Measurements from ENCODE around the gene RTN4RL2. TPM values are rescaled to one million over a fixed set of nuclear protein-coding genes. Genes with fewer than 3 reads are reported as not detected.

RTN4RL2 gene
- total RNA-seq, 1 donor from 2014 or later = 0.07 TPM

- DNase-seq (ENCODE audit: low read depth, low spot score) = peak; percentile 62
Measured at GRCh38 chr11:57499413-57499982, 39.2 kb downstream of the RTN4RL2 start.

GRCh38 chr11:57499983-57500461 lies 39.7 kb downstream of the RTN4RL2 start:
- no peak for DNase-seq (ENCODE audit: low read depth, low spot score)

DNA sequence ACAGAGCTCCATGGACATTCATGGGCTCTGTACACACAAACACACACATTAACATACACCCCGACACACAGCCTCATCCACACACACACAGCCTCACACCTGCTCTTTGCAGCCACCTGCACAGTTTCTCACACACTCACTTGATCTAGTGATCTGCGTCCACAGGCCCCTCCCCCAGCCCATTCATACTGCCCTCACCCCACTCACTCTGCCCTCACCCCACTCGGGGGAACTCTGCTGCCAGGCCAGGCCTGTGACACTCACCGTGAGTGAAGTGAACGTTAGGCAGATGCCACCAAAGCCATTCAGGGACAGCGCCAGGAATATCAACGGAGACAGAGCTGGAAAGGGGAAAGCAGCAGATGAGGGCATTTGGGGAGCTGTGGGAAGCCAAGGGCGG lies 40.2 kb downstream of the RTN4RL2 start:
- DNase-seq (ENCODE audit: low read depth, low spot score) = no peak

- DNase-seq (ENCODE audit: low read depth, low spot score) = no peak
Measured at GRCh38 chr11:57500926-57501325, 40.6 kb downstream of the RTN4RL2 start.

DNA sequence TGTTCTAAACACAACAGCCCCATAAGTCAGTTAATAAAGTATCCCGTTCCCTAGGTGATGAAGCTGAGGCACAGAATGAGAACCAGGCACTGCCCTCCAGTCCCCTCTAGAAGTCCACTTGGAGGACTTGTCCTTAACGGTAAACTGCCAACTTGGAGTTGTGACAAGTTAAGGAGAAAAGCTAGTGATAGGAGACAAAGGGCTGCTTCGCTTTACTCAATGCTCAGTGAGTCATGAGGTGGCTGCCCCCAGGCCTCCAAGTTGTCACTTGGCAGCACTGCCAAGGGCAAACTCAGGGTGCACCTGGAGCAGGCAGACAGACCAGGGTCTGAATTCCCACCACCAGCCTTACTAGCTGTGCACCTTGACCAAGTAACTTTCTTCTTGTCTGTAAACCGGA lies 41.6 kb downstream of the RTN4RL2 start:
- no peak for DNase-seq (ENCODE audit: low read depth, low spot score)

GRCh38 chr11:57502376-57502775 lies 42.0 kb downstream of the RTN4RL2 start:
- no peak for DNase-seq (ENCODE audit: low read depth, low spot score)

- DNase-seq (ENCODE audit: low read depth, low spot score) = no peak
Measured at GRCh38 chr11:57502870-57503269, 42.5 kb downstream of the RTN4RL2 start.

DNA sequence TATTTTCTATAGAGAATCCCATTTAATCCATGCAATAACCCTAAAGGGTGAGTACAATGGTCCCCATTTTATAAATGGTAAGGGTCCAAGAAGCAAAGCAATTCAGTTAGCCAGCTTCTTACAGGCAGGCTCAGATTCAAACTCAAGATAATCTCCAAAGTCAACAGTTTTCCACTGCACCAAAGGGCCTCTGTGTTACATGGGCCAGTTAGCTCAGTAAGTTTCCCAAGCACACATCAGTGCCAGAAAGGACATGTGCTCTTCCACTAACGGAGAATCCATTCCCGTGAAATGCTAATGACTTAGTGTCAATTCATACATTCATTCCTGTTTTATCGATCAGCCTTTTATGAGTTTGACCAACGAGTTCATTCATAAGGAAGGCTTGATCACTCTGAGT lies 44.2 kb downstream of the RTN4RL2 start:
- no peak for DNase-seq (ENCODE audit: low read depth, low spot score)

- no peak for DNase-seq (ENCODE audit: low read depth, low spot score)
Measured at GRCh38 chr11:57506522-57506921, 46.2 kb downstream of the RTN4RL2 start.

DNA sequence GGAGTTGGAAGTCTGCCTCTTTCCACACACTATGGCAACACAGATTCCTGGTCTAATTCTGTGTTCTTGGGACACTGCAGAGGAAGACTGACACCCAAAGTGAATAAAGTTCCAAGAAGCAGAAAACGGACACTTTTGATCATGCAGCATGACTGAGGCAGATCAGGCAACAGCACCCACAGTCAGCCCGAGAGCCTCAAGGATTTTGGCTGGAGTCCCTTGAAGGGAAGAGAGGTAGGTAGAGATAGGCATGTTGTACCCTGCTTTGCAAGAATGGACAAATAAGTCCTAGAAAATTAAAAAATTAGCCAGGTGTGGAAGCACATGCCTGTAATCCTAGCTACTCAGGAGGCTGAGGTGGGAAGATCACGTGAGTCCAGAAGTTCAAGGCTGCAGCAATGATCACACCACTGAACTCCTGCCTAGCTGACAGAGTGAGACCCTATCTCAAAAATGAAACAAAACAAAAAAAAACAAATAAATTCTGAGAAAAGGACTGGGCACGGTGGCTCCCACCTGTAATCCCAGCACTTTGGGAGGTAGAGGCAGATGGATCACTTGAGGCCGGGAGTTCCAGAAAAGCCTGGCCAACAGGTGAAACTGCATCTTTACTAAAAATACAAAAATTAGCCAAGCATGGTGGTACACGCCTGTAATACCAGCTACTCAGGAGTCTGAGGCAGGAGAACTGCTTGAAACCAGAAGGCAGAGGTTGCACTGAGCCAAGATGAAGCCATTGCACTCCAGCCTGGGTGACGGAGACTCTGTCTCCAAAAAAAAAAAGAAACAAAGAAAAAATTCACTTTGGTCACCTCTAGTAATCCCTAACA lies 48.2 kb downstream of the RTN4RL2 start:
- no peak for DNase-seq (ENCODE audit: low read depth, low spot score)

DNA sequence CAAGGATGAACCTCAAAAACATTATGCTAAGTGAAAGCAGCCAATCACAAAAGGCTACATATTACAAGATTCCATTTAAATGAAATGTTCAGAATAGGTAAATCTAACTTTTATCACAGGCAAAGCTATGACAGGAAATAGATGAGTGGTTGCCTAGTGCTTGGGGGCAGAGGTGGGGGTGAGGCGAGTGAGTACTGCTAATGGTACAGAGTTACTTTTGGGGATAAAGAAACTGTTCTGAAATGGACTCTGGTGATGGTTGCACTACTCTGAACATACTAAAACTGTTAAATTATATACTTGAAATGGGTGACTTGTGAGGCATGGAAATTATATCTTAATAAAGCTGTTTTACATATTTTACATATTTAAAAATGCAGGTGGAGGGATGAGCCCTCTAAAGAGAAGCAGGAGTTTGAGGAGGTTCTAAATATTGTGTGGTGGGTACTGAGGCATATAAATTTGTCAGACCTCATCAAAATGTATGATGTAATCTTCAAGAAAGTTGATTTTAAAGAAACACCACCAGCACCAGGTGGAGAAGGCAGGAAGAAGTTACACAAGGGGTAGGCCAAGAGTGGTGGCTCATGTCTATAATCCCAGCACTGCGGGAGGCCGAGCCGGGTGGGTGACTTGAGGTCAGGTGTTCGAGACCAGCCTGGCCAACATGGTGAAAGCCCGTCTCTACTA lies 51.6 kb downstream of the RTN4RL2 start:
- no peak for DNase-seq (ENCODE audit: low read depth, low spot score)

DNA sequence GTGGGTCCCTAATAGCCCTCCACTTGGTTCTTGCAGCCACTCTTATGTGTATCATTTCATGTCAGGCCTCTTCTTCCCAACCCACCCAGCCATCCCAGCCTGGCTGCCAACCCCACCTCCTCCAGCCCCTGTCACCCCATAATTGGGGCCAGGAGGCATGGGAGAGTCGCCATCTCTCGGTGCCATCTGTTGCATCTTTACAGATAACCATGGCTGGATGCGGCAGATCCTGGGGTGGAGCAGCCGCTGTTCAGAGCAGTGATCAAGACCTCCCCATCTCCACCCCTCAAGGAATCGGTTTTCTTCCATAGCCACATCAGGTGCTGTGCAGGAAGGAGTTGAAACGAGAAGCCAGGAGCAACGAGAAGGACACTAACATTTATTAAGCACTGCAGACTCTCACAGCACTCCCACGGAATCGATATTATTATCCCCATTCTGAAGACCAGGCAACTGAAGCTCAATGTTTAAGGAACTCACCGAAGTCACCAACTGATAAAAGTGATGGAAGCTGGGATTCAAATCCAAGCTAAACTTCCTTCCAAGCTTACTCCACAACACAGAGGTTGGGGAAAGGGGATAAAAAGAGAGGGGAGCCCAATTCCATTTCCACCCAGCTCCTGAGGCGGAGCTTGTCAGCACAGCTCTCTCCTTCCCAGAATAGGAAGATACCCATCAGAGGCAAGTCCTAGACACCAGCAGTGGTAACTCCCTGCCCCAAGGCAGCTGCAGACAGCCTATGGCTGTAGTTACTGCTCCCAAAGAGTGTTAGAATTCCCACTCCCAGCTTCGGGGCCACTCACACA lies 52.5 kb downstream of the RTN4RL2 start:
- DNase-seq (ENCODE audit: low read depth, low spot score) = no peak

DNA sequence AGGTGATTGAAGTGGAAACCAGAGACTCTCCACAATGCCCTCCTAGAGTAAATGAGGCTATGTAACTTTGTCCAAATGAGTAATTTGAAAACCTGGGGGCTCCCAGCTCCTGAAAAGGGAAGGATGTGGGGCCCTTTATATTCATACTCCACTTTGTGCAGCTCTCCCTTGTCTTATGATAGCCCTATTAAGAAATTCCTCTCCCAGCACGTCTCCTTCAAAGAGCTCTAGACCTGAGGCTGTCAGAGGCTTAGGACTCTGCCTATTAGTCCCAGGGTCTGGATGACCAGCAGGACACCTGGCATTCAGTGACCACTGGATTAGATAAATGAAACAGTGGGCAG lies 53.1 kb downstream of the RTN4RL2 start:
- no peak for DNase-seq (ENCODE audit: low read depth, low spot score)

DNA sequence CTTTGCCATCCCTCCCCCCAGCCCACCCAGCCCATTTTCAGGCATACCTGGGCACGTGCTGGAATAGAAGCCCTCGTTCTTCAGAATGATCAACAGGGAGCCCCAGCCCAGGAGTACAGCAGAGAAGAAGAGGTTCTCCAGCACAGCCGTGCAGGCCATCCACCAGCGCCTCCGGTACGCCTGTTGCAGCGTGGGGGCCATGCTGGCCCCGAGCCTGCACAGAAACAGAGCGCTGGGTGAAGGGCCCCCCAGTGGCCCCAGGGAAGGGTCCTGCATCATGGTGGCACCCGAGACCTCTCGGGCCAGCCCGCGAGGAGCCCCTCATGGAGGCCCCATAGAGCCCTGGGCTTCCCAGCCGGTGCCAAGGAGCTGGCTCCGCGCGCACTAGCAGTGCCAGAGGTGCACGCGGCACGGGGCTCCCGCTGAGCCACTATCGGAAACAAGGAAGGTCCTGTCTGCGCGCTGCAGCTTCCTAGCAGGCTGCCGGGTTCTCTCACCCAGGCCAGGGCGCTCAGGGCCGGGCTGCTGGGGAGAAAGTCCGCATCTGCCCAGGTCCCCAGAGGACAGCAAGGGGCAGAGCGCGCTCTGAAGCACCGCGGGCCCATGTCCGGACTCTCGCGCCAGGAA lies 53.7 kb downstream of the RTN4RL2 start:
- no peak for DNase-seq (ENCODE audit: low read depth, low spot score)

GRCh38 chr11:57514538-57515331 lies 54.4 kb downstream of the RTN4RL2 start:
- no peak for DNase-seq (ENCODE audit: low read depth, low spot score)

- no peak for DNase-seq (ENCODE audit: low read depth, low spot score)
Measured at GRCh38 chr11:57515332-57516060, 55.2 kb downstream of the RTN4RL2 start, which contains the start of gene SLC43A1. Gene SLC43A1, minus strand, starts transcription at chr11:57515702. Its CDS starts 1,591 bp downstream, at chr11:57514111.

DNA sequence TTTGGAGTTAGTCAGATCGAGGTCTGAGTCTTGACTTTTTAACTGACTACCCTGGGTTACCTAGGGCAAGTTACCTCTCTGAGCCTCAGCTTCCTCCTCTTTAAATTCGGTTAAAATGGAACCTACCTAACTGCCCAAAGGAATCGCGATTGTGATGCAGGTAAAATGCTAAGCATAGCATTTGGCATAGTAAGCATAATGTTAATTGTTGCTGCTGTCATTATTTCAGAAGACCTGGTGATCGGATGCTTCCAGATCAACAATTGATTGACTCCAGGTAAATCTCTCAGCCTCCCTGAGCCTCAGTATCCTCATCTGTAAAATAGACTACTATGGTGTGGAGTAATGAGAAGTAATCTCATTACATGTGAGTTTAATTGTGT lies 55.7 kb downstream of the RTN4RL2 start:
- DNase-seq (ENCODE audit: low read depth, low spot score) = no peak

DNA sequence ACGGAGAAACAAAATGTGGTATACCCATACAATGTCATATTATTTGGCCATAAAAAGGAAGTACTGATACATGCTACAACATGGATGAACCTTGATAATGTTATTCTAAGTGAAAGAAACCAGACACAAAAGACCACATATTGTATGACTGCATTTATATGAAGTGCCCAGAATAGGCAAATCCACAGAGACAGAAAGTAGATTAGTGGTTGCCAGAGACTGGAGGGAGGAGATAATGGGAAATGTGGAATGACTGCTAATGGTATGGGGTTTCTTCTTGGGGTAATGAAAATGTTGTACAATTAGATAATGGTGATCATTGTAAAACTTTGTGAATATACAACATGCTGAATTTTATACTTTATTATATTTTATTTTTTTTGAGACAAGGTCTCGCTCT lies 60.8 kb downstream of the RTN4RL2 start:
- DNase-seq (ENCODE audit: low read depth, low spot score) = no peak

DNA sequence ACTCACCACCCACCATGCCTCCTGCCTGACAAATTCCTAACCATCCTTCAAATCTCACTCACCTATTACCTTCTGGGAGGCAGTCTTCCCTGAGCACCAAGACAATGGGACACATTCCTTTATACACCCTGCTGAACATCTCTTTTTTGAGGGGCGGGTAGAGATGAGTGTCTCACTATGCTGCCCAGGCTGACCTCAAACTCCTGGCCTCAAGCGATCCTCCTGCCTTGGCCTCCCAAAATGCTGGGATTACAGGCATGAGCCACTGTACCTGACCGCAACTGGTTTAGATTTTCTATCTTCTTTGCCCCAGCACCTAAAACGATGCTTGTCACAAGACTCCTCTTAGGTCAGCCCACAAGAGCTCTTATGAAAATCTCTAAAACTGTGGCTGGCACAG lies 63.1 kb downstream of the RTN4RL2 start:
- no peak for DNase-seq (ENCODE audit: low read depth, low spot score)
